Stimulated activated CD8-positive, alpha-beta memory T cell treated with anti-CD3 and anti-CD28 coated beads, Interleukin-12 subunit alpha, Interleukin-12 subunit beta, amount 100 ng/mL, for 1 hour (primary cell): ENCODE results near the gene MEF2B.

Experiments
- DNase-seq: peaks from one replicate; pipeline ENCODE4 v3.0.0-alpha.2; 2020; ENCODE audit warnings: low read depth

Gene MEF2B

GRCh38 chr19:19098084-19098702 is 71.9 kb downstream of the MEF2B start:
- DNase-seq: no peak

- DNase-seq: no peak
These were observed 73.1 kb downstream of the MEF2B start for GRCh38 chr19:19096641-19097627.

- no peak for DNase-seq
These were observed 74.4 kb downstream of the MEF2B start for GRCh38 chr19:19095691-19096090.
